ENCODE measurements around the gene CAT. TPM values are rescaled to one million over a fixed set of nuclear protein-coding genes. Genes with fewer than 3 reads are reported as not detected.

Gene CAT
- total RNA-seq, 2 donors from 2014 or later: 22.2 to 27.8 TPM

DNA sequence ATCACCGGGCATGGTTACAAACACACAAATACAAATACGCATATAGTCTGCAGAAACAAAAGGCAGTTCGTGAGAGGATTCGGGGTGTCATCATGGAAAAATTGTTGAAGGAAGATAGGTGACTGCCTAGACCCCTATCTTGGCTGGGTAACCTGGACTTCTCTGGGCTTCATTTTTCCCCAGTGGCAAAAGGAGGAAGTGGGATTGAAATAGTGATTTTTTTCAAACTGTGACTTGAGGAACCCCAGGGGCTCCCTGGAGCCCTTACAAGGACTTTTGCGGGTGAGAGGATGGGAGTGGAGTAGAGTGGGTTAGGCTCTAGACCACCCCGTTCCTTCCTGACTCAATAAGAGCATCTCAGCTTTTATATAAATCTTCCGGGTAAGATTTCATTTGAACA, 75.9 kb downstream of the CAT start:
- Mint-ChIP-seq H3K4me3 (no peak overlapping the region), H3K4me1 (no peaks in the 10 kb centered on the region), H3K27ac (no peak overlapping the region), H3K27me3 (peaks cover 24% of the 10 kb centered on the region), H3K36me3 (ENCODE audit: low read depth) (no peaks in the 10 kb centered on the region)
- no peak for DNase-seq
- no peak for ATAC-seq
- H3K9me3 ChIP-seq (ENCODE audit: control insufficient read depth, low read length, poor library complexity, severe bottlenecking): peaks cover 6% of the 10 kb centered on the region

DNA sequence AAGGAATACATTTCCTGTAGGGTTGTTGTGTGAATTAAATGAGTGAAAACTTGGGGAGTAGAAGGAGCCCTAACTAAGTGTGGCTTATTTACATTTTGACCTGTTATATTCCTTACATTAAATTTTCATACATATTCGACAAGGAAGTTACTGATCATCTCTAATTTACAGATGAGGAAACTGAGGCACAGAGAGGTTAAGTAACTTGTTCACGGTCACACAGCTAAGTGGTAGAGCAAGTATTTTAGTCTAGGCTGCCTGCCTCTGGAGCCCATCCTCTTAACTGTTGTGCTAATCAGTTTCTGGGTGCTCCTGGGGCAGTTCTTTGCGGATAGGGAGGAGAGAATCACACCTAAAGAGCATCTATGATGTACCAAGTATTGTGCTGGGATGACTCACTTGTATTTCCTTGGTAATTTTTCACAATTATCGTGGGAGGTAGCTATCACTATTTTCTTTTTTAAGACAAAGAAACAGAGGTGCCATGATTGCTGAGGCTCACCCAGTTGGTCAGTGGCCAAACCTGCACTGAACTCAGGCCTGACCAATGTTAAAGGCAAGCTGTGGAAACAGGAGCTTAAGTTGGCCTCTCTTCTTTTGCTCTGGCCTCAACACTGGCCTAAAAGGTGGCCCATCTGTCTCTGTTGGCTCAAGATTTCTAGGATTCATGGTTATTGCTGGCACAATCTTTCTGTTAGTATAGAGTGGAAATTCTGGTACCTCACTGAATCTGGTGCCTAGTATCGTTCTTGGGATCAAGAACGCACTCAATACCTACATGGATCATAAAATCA, 77.7 kb downstream of the CAT start:
- Mint-ChIP-seq H3K27me3 (peaks cover 24% of the 10 kb centered on the region), H3K4me3 (no peak overlapping the region), H3K4me1 (no peaks in the 10 kb centered on the region), H3K27ac (no peak overlapping the region), H3K36me3 (ENCODE audit: low read depth) (no peaks in the 10 kb centered on the region)
- no peak for DNase-seq
- peaks cover 6% of the 10 kb centered on the region for H3K9me3 ChIP-seq (ENCODE audit: control insufficient read depth, low read length, poor library complexity, severe bottlenecking)
- ATAC-seq: no peak

DNA sequence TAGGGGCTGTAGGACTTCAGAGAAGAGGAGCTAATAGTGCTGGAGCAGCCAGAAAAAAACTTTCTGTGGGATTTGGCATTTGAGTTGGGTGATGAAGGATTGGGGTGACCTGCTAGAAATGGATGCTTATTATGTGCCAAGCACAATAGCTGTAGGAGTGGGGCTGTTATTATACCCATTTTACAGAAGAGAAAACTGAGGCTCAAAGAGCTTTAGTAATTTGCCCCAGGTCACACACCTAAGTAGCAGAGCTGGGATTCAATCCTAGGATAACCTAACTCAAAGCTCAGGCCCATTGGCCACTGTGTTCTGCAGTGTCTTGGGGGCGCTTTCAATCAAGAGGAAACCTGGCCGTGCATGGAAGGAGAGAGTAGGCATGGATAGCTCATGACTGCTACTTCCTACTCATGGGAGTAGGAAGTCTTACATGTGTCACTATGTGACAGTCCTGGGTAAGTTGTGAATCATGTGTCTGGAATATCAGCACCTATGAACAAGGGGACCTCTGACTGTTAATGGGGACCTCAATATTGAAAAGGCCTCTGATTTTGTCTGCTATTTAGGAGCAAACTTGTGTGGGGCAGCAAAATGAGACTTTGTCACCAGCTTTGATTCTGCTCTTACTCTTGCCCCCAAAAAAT, 81.0 kb downstream of the CAT start:
- ATAC-seq: no peak
- Mint-ChIP-seq H3K4me3 (no peak overlapping the region), H3K36me3 (ENCODE audit: low read depth) (peaks cover 2% of the 10 kb centered on the region), H3K27ac (no peak overlapping the region), H3K27me3 (peaks cover 21% of the 10 kb centered on the region), H3K4me1 (peaks cover 3% of the 10 kb centered on the region)
- no peak for DNase-seq
- peaks cover 3% of the 10 kb centered on the region for H3K9me3 ChIP-seq (ENCODE audit: control insufficient read depth, low read length, poor library complexity, severe bottlenecking)

DNA sequence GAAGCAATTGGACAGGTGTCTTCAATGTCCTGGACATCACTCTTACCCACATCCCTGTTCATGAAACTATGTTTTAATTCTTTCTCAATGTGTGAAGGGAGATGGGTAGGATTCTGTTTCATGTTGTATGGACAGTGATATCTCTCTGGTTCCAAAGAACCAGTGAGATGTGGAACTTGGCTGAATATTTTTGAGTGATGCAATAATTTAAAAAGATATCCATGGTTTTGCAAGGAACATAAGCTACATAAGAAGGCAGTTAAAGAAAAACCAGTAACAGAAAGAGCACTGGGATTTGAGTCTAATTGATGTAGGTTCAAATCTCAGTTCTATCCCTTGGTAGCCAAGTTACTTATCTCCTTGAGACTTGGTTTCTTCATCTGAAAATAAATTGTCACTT, 82.5 kb downstream of the CAT start:
- no peak overlapping the region for H3K4me3 Mint-ChIP-seq
- no peak overlapping the region for H3K27ac Mint-ChIP-seq
- H3K36me3 Mint-ChIP-seq (ENCODE audit: low read depth): peaks cover 2% of the 10 kb centered on the region
- peaks cover 3% of the 10 kb centered on the region for H3K4me1 Mint-ChIP-seq
- ATAC-seq (no peak), DNase-seq (no peak)
- H3K9me3 ChIP-seq (ENCODE audit: control insufficient read depth, low read length, poor library complexity, severe bottlenecking): peaks cover 3% of the 10 kb centered on the region
- H3K27me3 Mint-ChIP-seq: peaks cover 22% of the 10 kb centered on the region

Other genes with a start within 250 kb of the CAT start
- under 1 TPM; 0.55 to 0.81 TPM for gene ABTB2, start 80.9 kb upstream of the CAT start, total RNA-seq
- gene ELF5, start 74.9 kb downstream of the CAT start, total RNA-seq: not detected
- under 1 TPM; 0.34 to 0.65 TPM for gene EHF, start 182.2 kb downstream of the CAT start, total RNA-seq

All from T-helper 17 cell (primary cell).